GM18517 (cell line): ENCODE results near the gene PLPP3.
A peak's percentile ranks its signal among the peaks of the same experiment; 100 is the strongest.

ENCODE experiments used
- ATAC-seq: cut with Tn5 transposase; IDR thresholded peaks from one replicate; pipeline ENCODE4 v1.9.1; 2021; ENCODE audit warnings: mild to moderate bottlenecking, moderate library complexity; ENCODE audit not compliant: unreplicated experiment

The PLPP3 gene

DNA sequence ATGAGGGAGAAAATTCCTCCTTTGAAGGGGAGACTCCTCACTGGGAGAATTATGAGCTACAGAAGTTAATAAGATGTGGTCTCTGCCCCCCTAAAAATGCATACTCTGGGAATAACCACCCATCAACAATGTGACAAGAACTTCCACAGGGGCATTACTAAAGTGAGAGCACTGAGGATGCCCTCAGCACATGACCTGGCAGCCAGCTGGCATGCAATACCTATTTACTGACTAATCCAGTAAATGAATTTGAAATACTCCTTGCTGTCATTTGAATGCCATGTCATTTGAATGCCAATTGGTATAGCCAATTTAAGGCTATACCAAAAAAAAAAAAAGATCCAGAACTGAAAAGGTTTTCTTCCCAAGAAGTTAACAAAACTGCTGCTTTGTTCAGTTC, 30.8 kb downstream of the PLPP3 start:
- ATAC-seq = no peak

DNA sequence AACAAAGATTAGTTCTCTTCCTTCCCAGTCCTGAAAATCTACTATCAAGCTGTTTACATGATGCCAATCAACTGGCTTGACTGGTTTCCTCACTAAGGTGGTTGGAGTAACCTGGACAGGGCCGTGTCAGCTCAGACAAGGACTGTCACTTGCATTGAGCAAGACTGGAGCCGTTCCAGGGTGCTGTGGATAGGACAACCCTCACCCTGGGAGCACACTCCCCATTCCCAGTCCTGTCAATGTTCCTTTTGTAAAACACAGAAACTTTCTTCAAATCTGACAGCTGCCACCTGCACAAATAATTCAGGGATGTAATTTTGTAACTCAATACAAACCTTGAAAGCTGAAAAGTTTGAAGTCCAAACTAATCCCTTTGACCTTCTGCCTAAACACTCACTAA, 31.4 kb downstream of the PLPP3 start:
- ATAC-seq = no peak

DNA sequence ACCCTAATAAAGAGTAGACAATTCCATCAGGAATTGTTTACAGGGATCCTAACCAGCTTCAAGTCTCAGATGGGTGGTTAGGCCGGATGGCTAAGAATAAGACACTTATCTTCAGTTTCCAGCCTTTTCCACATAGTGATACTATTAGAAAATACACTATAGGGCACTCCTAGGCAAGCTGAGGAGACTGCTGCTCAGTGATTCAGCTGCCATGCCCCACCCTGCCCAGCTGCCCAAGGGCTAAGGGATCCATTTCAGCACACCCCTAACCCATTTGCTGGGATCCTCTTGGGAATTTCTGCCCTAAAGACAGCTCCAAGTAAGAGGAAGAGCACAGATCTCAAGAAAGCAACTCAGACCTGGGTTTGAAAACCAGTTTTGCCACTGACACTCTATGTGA, 31.9 kb downstream of the PLPP3 start:
- ATAC-seq = no peak

- no peak for ATAC-seq
These were observed 33.7 kb downstream of the PLPP3 start for GRCh38 chr1:56545711-56546110.

GRCh38 chr1:56543783-56544612, 35.4 kb downstream of the PLPP3 start:
- ATAC-seq = no peak

GRCh38 chr1:56542651-56543050, 36.7 kb downstream of the PLPP3 start:
- no peak for ATAC-seq

DNA sequence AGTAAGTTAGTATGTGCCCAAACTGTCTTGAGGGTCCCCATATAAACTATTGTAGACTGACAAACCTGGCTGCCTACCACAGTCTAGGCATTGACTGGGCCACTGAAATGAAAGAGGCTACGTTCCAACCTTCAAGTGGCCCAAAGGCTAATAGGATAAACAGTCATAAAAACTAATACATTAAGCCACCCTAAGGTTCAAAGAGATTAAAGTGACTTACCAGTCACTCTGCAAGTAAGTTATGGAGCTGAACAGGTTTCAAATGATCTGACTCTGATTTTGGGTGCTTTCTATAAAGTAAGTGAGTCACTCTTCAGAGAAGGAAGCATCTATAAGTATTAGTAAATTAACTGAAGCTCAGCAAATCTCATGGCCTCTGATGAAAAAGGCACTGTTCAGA, 38.0 kb downstream of the PLPP3 start:
- no peak for ATAC-seq

- ATAC-seq = no peak
These were observed 38.9 kb downstream of the PLPP3 start for GRCh38 chr1:56540467-56540866.

GRCh38 chr1:56539520-56539931, 39.8 kb downstream of the PLPP3 start:
- ATAC-seq = no peak

- ATAC-seq = no peak
These were observed 40.8 kb downstream of the PLPP3 start for GRCh38 chr1:56538532-56538931.

DNA sequence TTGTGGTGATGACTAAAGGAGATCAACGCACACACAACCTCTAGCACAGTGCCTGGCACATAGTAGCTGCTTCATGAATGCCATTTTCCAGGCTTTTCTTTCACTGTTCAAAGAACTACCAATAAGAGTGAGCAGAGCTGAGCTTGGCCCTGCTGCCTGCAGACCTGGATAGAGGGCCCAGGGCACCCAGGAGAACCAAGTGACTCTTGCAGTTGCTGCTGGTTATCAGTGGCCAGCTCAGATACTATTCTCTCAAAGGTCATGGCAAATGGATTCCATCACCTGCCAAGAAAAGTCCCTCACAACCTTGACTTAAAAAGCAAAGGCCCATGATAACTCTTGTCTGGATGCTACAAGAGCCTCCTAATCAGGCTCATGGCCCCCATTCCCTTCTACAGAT, 41.7 kb downstream of the PLPP3 start:
- no peak for ATAC-seq

GRCh38 chr1:56535939-56536338, 43.4 kb downstream of the PLPP3 start:
- no peak for ATAC-seq

GRCh38 chr1:56535362-56535761, 44.0 kb downstream of the PLPP3 start:
- no peak for ATAC-seq

GRCh38 chr1:56534130-56534651, 45.2 kb downstream of the PLPP3 start:
- ATAC-seq = no peak

DNA sequence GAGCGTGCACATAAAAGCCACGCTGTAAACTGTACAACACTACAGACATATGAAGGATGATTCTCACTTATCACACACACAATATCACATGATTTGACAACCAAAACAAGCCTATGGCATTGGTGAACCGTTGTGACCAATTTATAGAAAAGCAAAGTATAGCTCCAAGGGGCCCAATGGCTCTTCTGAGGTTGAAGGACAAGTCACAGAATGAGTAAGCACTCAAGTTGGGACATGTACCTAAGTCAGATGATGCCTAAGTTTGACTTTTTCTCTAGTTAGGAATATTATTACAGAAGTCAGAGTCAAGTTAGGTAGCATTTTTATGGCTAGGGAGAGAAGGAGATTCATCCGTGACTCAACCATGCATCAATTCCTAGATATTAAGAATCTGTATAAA, 45.7 kb downstream of the PLPP3 start:
- ATAC-seq = no peak

- no peak for ATAC-seq
These were observed 46.2 kb downstream of the PLPP3 start for GRCh38 chr1:56533197-56533596.

- ATAC-seq = no peak
These were observed 47.0 kb downstream of the PLPP3 start for GRCh38 chr1:56532350-56532683.

DNA sequence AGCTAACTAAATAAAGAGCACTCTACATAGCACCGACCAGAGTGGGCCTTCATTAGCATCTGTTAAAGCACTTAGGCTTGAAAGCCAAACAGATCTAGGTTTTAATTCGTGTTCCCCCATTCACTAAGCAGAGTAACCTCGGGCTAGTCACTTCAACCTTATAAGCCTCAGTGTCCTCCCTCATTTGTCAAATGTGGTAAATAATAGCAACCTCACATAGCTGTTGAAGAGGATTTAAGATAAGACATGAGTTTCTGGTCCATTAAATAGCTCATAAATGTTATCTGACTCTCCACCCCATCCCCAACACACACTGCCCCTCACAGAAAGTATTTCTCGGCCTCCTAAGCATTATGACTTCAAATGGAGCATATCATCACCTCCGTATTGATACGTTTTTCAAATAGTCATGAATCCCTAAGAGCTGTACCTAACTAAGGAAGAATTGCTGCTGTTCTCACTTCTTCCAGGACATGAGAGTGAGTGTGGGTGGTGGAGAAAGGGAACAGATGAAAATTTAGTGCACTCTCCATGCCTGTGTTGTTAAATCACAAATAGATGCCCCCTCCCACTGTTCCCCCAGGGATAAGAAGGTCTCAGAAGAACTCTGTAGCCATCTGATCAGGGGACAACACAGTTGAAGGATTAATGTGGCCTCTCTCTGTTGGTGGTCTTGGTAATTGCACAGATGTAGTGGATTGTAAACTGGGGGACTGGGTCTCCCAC, 47.6 kb downstream of the PLPP3 start:
- ATAC-seq = no peak

- ATAC-seq = no peak
These were observed 49.6 kb downstream of the PLPP3 start for GRCh38 chr1:56529801-56530200.

GRCh38 chr1:56527548-56528302, 51.6 kb downstream of the PLPP3 start:
- ATAC-seq = no peak

- ATAC-seq = peak; percentile 80
These were observed 52.7 kb downstream of the PLPP3 start for GRCh38 chr1:56526571-56527174.
